Fibroblast of lung (primary cell): ENCODE measurements around the gene GATA3. TPM values are rescaled to one million over a fixed set of nuclear protein-coding genes. Genes with fewer than 3 reads are reported as not detected.

Experiments
- DNase-seq, 2 donors: peaks; one replicate each; pipeline versions ENCODE4 v3.0.0 to v3.0.0-alpha.2; 2010; ENCODE audit warnings: low read depth in 2 of 2
- H2AFZ ChIP-seq: 2 replicates; pipeline ENCODE4 v1.5.1; 2012; ENCODE audit warnings: low read length, control low read depth, inconsistent platforms
- H3K27ac ChIP-seq: 2 replicates; pipeline ENCODE4 v1.5.1; 2011; ENCODE audit warnings: low read length, control low read depth; ENCODE audit not compliant: insufficient read depth
- H3K27me3 ChIP-seq: 2 replicates; pipeline ENCODE4 v1.5.1; 2011; ENCODE audit warnings: mild to moderate bottlenecking, low read length; ENCODE audit not compliant: control insufficient read depth, insufficient read depth
- H3K36me3 ChIP-seq: 2 replicates; pipeline ENCODE4 v1.5.1; 2011; ENCODE audit warnings: low read length; ENCODE audit not compliant: control insufficient read depth, insufficient read depth
- H3K4me1 ChIP-seq: 2 replicates; pipeline ENCODE4 v1.5.1; 2011; ENCODE audit warnings: low read length; ENCODE audit not compliant: control insufficient read depth, insufficient read depth; ENCODE audit errors: extremely low read depth
- H3K4me2 ChIP-seq: 2 replicates; pipeline ENCODE4 v1.5.1; 2011; ENCODE audit warnings: low read length, control low read depth; ENCODE audit not compliant: insufficient read depth; ENCODE audit errors: extremely low read depth
- H3K4me3 ChIP-seq, 4 experiments: fragments of 200-600 bp in 1 of 4; sonication (generic) in 1 of 4; replicated peaks in 1 of 4; 2 replicates each; pipeline ENCODE4 v1.5.1; 2011 to 2016; ENCODE audit warnings: low read length in 4 of 4, low read depth in 3 of 4, mild to moderate bottlenecking in 3 of 4, control low read depth in 2 of 4, inconsistent platforms in 1 of 4, mixed read lengths in 1 of 4; ENCODE audit not compliant: insufficient read depth in 1 of 4; ENCODE audit errors: control extremely low read depth in 1 of 4
- H3K79me2 ChIP-seq: 2 replicates; pipeline ENCODE4 v1.5.1; 2012; ENCODE audit warnings: mild to moderate bottlenecking, low read length, inconsistent platforms; ENCODE audit not compliant: control insufficient read depth, insufficient read depth
- H3K9ac ChIP-seq: 2 replicates; pipeline ENCODE4 v1.5.1; 2011; ENCODE audit warnings: mild to moderate bottlenecking, low read length, control low read depth; ENCODE audit not compliant: insufficient read depth
- H3K9me3 ChIP-seq: 2 replicates; pipeline ENCODE4 v1.5.1; 2012; ENCODE audit warnings: low read depth, low read length; ENCODE audit not compliant: control insufficient read depth, insufficient read depth
- H4K20me1 ChIP-seq: 2 replicates; pipeline ENCODE4 v1.5.1; 2011; ENCODE audit warnings: low read length; ENCODE audit not compliant: control insufficient read depth, insufficient read depth; ENCODE audit errors: extremely low read depth
- CTCF ChIP-seq, 2 donors: IDR thresholded peaks in 1 of 2; conservative IDR thresholded peaks in 1 of 2; 1 replicate in 1 of 2; 2 replicates in 1 of 2; pipeline ENCODE4 v1.5.1; 2011 to 2012; ENCODE audit warnings: low read length in 2 of 2, control low read depth in 1 of 2, inconsistent platforms in 1 of 2, low read depth in 1 of 2, mild to moderate bottlenecking in 1 of 2
- EZH2 ChIP-seq: IDR thresholded peaks from 2 replicates; pipeline ENCODE4 v1.5.1; 2012; ENCODE audit warnings: low read length, control low read depth, mild to moderate bottlenecking; ENCODE audit errors: missing control alignments
- polyA plus RNA-seq, 2 donors: library from polyadenylated mRNA; depleted of rRNA in 1 of 2; stranded (reverse) in 1 of 2; unstranded in 1 of 2; fragments of >200 nt; gene quantifications; 2 replicates each; pipeline ENCODE4 v1.2.1, GENCODE V29; 2011 to 2012; ENCODE audit warnings: missing spikeins in 1 of 2
- total RNA-seq: library from RNA; depleted of rRNA; stranded (reverse); fragments of >200 nt; gene quantifications from 2 replicates; pipeline ENCODE4 v1.2.1, GENCODE V29; 2014

The GATA3 gene
- total and polyA plus RNA-seq, 2 donors (not counting 1 experiment from before 2014, with no cell fraction given) = not detected

GRCh38 chr10:8043569-8044306, 10.8 kb upstream of the GATA3 start:
- TF ChIP-seq CTCF (conservative IDR thresholded peaks at IDR 0.05 in 1 of 2, IDR thresholded peaks at IDR 0.05 in 1 of 2; ENCODE audit: low read depth in 1 of 2, low read length in 2 of 2) = no peak
- TF ChIP-seq EZH2 = peak; percentile 77
- Histone ChIP-seq H3K4me2 (no peak overlapping the region), H3K79me2 (no peaks in the 10 kb centered on the region), H3K4me1 (no peaks in the 10 kb centered on the region), H3K4me3 (no peak overlapping the region), H3K27me3 (peaks cover 90% of the 10 kb centered on the region), H3K27ac (no peak overlapping the region), H3K9me3 (no peaks in the 10 kb centered on the region), H4K20me1 (no peaks in the 10 kb centered on the region), H3K9ac (no peak overlapping the region), H3K36me3 (no peaks in the 10 kb centered on the region), H2AFZ (no peak overlapping the region)
- DNase-seq = no peak

DNA sequence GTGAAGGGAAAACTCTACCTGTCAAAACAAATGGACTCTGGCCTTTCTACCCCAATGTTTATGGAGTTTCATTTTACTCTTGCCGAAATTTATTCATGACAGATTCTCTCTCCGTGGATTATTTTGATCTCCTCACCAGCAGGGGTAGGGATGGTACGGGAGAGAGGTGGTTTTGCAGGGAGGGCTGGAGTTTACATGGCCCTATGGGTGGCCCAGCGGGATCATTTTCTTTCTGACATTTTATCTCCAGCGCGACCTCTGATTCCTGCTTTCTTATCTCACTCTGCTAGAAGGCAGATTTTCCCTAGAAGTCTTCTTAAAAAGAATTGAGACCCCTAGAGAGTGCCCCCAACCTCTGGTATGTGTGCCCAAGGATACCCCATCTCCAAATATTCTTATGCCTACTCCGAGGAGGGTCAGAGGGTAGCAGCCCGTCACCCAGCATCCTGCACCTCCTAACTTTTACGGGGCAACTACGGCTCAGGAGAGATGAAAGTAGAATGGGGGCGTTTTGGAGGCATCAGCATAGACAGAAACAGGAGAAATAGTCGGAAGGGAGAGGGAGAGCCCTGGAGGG, 10.1 kb upstream of the GATA3 start:
- H4K20me1 ChIP-seq = no peaks in the 10 kb centered on the region
- no peaks in the 10 kb centered on the region for H3K36me3 ChIP-seq
- H3K4me3 ChIP-seq = no peak overlapping the region
- TF ChIP-seq CTCF (conservative IDR thresholded peaks at IDR 0.05 in 1 of 2, IDR thresholded peaks at IDR 0.05 in 1 of 2; ENCODE audit: low read depth in 1 of 2, low read length in 2 of 2) (no peak), EZH2 (no peak)
- H3K9ac ChIP-seq = no peak overlapping the region
- H3K9me3 ChIP-seq = no peaks in the 10 kb centered on the region
- H3K27me3 ChIP-seq = peaks cover 88% of the 10 kb centered on the region
- no peak for DNase-seq
- no peak overlapping the region for H3K27ac ChIP-seq
- H3K4me2 ChIP-seq = no peak overlapping the region
- no peaks in the 10 kb centered on the region for H3K4me1 ChIP-seq
- H2AFZ ChIP-seq = no peak overlapping the region
- no peaks in the 10 kb centered on the region for H3K79me2 ChIP-seq

- Histone ChIP-seq H3K4me3 (peak overlapping the region in 1 of 4 experiments; percentile 42), H3K79me2 (no peaks in the 10 kb centered on the region), H4K20me1 (no peaks in the 10 kb centered on the region), H3K27ac (no peak overlapping the region), H3K27me3 (peaks cover 92% of the 10 kb centered on the region), H3K9ac (no peak overlapping the region), H3K4me2 (peak overlapping the region; percentile 7), H3K9me3 (no peaks in the 10 kb centered on the region), H3K36me3 (no peaks in the 10 kb centered on the region), H3K4me1 (no peaks in the 10 kb centered on the region), H2AFZ (no peak overlapping the region)
- no peak for DNase-seq
- TF ChIP-seq CTCF (conservative IDR thresholded peaks at IDR 0.05 in 1 of 2, IDR thresholded peaks at IDR 0.05 in 1 of 2; ENCODE audit: low read depth in 1 of 2, low read length in 2 of 2) (no peak), EZH2 (peak; percentile 87)
These were observed 9.4 kb upstream of the GATA3 start for GRCh38 chr10:8044908-8045725.
